Activated CD4-positive, CD25-positive, alpha-beta regulatory T cell treated with anti-CD3 and anti-CD28 coated beads, Interleukin-2, amount 50 U/mL, for 72 hours (primary cell): ENCODE measurements around the gene ARL17A.
"Not testable (repeated sequence)": the region's sequence is repeated elsewhere in the genome, so short reads cannot be mapped to it uniquely, and the experiment has no call there.

Source experiments
- DNase-seq: peaks from one replicate; pipeline ENCODE4 v3.0.0; 2021

ARL17A gene

GRCh38 chr17:46579083-46580075 is at the start of gene ARL17A:
Gene ARL17A (minus strand): TSS chr17:46579691. CDS start chr17:46576322, 3,369 bp downstream.
- DNase-seq: peak; percentile 80

- DNase-seq: not testable (repeated sequence)
Measured at GRCh38 chr17:46628753-46629436, 49.4 kb upstream of the ARL17A start.

GRCh38 chr17:46627452-46627851 is 48.0 kb upstream of the ARL17A start:
- not testable (repeated sequence) for DNase-seq

GRCh38 chr17:46624726-46625125 is 45.2 kb upstream of the ARL17A start:
- not testable (repeated sequence) for DNase-seq

- not testable (repeated sequence) for DNase-seq
Measured at GRCh38 chr17:46623790-46624189, 44.3 kb upstream of the ARL17A start.

- DNase-seq: not testable (repeated sequence)
Measured at GRCh38 chr17:46618975-46619374, 39.5 kb upstream of the ARL17A start.

GRCh38 chr17:46617121-46617520 is 37.6 kb upstream of the ARL17A start:
- DNase-seq: not testable (repeated sequence)

GRCh38 chr17:46613876-46614275 is 34.4 kb upstream of the ARL17A start:
- DNase-seq: not testable (repeated sequence)

- DNase-seq: not testable (repeated sequence)
Measured at GRCh38 chr17:46611304-46611703, 31.8 kb upstream of the ARL17A start.

- DNase-seq: not testable (repeated sequence)
Measured at GRCh38 chr17:46603125-46603524, 23.6 kb upstream of the ARL17A start.

- DNase-seq: not testable (repeated sequence)
Measured at GRCh38 chr17:46600767-46601166, 21.3 kb upstream of the ARL17A start.

GRCh38 chr17:46598344-46598931 is 18.9 kb upstream of the ARL17A start:
- DNase-seq: not testable (repeated sequence)

- not testable (repeated sequence) for DNase-seq
Measured at GRCh38 chr17:46591332-46591731, 11.8 kb upstream of the ARL17A start.

GRCh38 chr17:46590157-46591146 is 11.0 kb upstream of the ARL17A start, which contains the start of gene NSF:
Gene NSF (plus strand): TSS chr17:46590669. CDS start chr17:46590776, 107 bp downstream.
- not testable (repeated sequence) for DNase-seq

- DNase-seq: not testable (repeated sequence)
Measured at GRCh38 chr17:46585444-46585843, 6.0 kb upstream of the ARL17A start.

- not testable (repeated sequence) for DNase-seq
Measured at GRCh38 chr17:46580082-46580481, 591 bp upstream of the ARL17A start.

- DNase-seq: not testable (repeated sequence)
Measured at GRCh38 chr17:46571796-46572195, 7.7 kb downstream of the ARL17A start.

GRCh38 chr17:46566980-46567379 is 12.5 kb downstream of the ARL17A start:
- not testable (repeated sequence) for DNase-seq

- not testable (repeated sequence) for DNase-seq
Measured at GRCh38 chr17:46566284-46566683, 13.2 kb downstream of the ARL17A start.

GRCh38 chr17:46560048-46560447 is 19.4 kb downstream of the ARL17A start:
- DNase-seq: not testable (repeated sequence)

- DNase-seq: not testable (repeated sequence)
Measured at GRCh38 chr17:46559155-46559554, 20.3 kb downstream of the ARL17A start.

- not testable (repeated sequence) for DNase-seq
Measured at GRCh38 chr17:46548607-46549006, 30.9 kb downstream of the ARL17A start.
